GM12874 (cell line): ENCODE results near the gene PTCSC3.

ENCODE experiments used
- TF ChIP-seq, protein P1 (sequence below): IDR thresholded peaks from 2 replicates; pipeline ENCODE4 v1.5.1; 2011; ENCODE audit warnings: low read depth, mild to moderate bottlenecking, control low read depth, low read length, moderate library complexity; ENCODE audit not compliant: insufficient read depth

The PTCSC3 gene

DNA sequence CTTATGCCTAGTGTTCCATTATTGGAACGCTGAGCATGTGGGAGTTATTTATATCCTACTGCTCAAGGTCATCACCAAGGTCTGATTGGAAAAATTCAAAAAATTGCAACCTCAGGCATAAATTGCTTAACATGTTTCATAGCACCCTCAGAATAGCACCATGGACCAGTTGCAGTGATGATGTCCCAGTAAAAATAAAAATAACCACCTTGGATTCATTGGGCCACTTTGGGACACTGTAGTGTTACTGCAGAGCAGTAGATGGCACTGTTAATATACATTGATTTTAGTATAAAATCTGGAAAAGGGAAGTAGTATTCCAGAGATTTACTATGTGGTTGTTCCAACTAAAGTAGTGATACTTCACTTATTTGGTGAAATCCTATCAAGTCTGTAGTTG lies 31.0 kb upstream of the PTCSC3 start:
- TF ChIP-seq, protein P1, sequence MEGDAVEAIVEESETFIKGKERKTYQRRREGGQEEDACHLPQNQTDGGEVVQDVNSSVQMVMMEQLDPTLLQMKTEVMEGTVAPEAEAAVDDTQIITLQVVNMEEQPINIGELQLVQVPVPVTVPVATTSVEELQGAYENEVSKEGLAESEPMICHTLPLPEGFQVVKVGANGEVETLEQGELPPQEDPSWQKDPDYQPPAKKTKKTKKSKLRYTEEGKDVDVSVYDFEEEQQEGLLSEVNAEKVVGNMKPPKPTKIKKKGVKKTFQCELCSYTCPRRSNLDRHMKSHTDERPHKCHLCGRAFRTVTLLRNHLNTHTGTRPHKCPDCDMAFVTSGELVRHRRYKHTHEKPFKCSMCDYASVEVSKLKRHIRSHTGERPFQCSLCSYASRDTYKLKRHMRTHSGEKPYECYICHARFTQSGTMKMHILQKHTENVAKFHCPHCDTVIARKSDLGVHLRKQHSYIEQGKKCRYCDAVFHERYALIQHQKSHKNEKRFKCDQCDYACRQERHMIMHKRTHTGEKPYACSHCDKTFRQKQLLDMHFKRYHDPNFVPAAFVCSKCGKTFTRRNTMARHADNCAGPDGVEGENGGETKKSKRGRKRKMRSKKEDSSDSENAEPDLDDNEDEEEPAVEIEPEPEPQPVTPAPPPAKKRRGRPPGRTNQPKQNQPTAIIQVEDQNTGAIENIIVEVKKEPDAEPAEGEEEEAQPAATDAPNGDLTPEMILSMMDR = no peak

DNA sequence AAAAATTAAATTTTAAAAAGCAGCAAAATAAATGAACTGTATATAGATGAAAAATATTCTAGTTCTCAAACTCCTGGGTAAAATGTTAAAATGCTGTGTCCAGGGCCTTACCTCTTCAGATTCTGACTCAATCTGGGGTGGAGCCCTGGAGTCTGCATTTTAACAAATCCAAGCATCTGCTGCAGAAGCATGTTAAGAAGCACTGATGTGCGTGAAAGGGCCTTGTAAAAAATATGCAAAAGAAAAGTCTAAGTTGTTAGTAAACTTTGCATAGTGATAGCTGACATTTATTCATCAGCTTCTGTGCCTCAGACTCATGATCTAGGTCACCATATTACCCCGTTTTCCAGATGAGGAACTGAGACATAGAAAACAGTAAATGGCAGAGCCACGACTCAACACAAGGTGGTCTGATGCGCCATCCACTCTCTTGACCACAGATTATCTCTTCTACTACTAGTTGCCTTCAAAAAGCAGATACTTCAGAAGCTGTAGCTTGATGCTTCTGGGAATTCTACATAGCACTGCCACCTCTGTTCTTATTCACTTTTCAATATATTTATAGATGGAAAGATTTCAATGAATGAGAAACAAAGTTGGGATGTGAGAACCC lies 28.0 kb upstream of the PTCSC3 start:
- TF ChIP-seq, protein P1 = no peak

DNA sequence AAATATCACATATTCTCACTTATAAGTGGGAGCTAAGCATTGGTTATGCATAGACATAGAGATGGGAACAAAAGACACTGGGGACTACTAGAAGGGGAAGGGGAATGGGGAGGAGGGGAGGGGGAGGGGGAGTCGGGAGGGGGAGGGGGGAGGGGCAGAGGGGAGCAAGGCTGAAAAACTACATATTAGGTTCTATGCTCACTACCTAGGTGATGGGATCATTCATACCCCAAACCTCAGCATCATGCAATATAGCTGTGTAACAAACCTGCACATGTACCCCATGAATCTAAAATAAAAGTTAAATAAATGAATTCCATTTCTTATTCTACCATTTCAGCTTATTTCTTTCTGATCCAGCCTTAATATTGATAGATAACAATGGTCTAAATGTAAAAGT lies 21.9 kb upstream of the PTCSC3 start:
- TF ChIP-seq, protein P1 = no peak

DNA sequence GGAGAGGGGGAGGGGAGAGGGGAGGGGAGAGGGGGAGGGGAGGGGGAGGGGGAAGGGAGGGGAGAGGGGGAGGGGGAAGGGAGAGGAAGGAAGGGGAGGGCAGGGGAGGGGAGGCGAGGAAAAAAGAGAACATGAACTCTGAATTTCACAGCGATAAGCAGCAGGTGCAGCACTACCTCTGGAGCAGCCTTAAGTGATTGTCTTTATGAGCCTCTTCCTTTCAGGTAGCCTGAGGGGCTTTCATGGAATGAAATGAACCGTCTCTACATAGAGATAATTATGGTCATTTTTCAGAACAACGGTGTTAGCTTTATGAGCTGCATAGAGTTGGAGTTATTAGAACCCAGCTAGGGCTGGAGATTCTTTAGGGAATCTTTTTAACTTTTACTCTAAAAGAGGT lies 18.1 kb upstream of the PTCSC3 start:
- TF ChIP-seq, protein P1 = no peak

DNA sequence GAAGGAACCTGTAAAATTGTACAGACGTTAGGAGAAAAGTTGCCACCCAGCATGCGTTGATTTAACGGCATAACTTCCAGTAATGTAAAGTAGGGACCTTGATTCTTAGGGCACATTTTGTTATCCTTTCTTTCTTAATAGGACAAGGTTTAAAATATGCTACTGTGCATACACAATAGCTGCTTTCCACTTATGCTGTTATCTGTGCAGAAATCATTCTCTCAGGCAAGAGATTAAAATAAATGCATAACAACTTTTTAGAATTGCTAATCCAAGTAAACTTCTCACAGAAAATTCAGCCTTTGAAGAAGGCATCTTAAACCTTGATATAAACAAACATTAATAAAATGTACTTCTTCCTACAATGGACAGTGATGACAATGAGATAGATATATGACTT lies 16.0 kb upstream of the PTCSC3 start:
- TF ChIP-seq, protein P1 = no peak

DNA sequence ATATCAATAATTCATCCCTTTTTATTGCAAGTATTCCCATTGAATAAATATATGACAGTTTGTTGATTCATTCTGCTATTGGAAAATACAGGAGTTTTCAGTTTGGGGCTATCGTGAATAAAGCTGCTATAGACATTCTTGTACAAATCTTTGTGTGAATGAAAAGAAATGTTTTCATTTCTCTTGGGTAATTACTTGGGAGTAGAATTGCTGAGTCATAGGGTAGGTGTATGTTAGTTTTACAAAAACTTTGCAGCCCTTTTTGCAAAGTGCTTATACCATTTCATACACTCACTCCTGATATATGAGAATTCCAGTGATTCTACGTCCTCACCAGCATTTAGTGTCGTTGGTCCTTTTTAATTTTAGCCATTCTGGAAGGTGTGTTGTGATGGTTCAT lies 6.9 kb upstream of the PTCSC3 start:
- TF ChIP-seq, protein P1 = no peak

DNA sequence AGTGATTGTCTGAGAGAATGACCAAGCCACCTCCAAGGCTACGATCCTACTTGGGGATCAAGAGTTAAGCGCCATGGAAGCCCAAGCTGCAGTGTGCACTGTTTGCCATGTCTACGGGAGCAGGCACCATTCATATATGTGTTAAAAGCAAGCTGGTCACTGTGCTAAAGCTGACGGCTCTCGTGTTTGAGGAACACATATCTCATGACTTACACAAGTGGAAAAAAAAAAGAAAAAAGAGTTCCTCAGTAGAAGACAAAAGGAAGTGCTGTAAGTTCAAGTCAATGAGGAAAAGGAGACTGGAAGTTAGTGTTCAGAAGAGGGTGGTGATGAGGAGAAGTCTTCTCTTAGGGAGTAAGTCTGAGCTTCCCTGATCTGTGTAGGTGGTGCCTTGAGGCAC lies 4.9 kb upstream of the PTCSC3 start:
- TF ChIP-seq, protein P1 = no peak
